Left renal pelvis (tissue), 4 donors: ENCODE results near the gene BAX. TPM values are rescaled to one million over a fixed set of nuclear protein-coding genes. Genes with fewer than 3 reads are reported as not detected.
"Not testable (repeated sequence)": the region's sequence is repeated elsewhere in the genome, so short reads cannot be mapped to it uniquely, and the experiment has no call there.

Experiments
- DNase-seq, 4 donors: peaks; one replicate each; pipeline ENCODE4 v3.0.0-alpha.2; 2013; ENCODE audit warnings: low read depth in 4 of 4, low spot score in 3 of 4
- polyA plus RNA-seq, 4 donors: library from polyadenylated mRNA; unstranded; fragments of 120-200 nt; gene quantifications; one replicate each; pipeline ENCODE4 v1.2.1, GENCODE V29; 2013; ENCODE audit not compliant: insufficient read length in 4 of 4

BAX gene
- 10 to 100 TPM; 49.6 to 83.8 (median 71.4) TPM for polyA plus RNA-seq

DNA sequence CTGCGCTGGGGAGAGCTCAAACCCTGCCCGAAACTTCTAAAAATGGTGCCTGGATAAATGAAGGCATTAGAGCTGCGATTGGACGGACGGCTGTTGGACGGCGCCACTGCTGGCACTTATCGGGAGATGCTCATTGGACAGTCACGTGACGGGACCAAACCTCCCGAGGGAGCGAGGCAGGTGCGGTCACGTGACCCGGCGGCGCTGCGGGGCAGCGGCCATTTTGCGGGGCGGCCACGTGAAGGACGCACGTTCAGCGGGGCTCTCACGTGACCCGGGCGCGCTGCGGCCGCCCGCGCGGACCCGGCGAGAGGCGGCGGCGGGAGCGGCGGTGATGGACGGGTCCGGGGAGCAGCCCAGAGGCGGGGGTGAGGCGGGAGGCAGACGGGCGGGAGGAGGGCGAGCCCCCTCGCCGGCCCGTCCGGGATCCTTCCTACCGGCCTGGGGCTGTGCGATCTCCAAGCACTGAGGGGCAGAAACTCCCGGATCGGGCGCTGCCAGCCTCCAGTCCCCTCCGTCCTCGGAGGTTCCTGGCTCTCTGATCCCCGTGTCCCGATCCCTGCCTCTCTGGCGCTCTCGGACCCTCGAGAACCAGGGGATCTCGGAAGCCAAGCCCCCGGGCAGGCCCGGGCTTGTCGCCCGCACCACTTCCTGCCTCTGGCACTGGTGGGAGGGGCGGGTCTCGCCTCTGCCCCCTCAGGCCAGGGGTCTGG, at the start of gene BAX:
BAX (plus strand) TSS at position 281 of the 713 bp plus-strand sequence; CDS start at position 335, 54 bp downstream.
- peak; percentile 84 to 90 (median 85) for DNase-seq

DNA sequence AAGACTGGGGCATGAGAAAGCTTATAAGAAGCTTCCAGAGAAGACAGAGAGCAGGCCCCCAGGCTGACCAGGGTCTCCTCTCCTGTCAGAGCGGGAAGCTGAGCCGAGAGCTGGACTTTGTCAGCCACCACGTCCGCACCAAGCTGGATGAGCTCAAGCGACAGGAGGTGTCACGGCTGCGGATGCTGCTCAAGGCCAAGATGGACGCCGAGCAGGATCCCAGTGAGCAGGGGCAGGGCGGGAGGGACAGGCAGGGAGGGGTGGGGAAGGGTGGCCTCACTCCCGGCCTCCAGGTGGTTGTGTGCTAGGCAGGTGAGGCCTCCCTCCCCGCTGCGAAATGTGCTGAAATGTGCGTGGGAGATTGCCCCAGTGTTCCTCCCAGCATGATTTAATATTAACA, 49.0 kb upstream of the BAX start:
- DNase-seq, result no peak

DNA sequence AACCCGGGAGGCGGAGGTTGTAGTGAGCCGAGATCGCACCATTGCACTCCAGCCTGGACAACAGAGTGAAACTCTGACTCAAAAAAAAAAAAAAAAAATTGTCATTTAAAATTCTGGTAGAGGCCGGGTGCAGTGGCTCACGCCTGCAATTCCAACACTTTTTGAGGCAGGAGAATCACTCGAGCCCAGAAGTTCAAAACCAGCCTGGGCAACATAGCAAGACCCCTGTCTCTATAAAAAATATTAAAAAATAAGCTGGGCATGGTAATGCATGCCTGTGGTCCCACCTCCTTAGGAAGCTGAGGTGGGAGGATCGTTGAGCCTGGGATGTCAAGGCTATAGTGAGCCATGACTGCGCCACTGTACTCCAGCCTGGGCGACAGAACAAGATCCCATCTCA, 48.4 kb upstream of the BAX start:
- DNase-seq, result no peak

DNA sequence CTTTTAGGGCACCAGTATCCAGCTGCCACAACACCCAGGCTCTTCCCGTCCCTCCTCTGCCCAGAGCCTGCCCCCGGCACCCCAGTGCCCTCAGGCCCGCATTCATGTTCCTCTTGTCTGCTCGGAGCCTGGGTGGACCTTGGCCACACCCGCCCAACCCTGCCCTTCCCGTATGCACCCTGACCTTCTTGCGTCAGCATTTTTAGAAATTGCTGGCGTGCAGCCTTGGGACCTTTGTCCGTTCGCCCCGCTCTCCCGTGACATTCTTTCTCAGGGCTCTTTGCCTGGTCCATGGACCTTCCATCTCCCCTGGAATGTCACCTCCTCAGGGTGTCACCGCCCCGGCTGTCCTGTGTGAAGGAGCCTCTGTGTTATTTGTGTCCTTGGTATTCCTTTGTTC, 47.0 kb upstream of the BAX start:
- DNase-seq, result no peak

DNA sequence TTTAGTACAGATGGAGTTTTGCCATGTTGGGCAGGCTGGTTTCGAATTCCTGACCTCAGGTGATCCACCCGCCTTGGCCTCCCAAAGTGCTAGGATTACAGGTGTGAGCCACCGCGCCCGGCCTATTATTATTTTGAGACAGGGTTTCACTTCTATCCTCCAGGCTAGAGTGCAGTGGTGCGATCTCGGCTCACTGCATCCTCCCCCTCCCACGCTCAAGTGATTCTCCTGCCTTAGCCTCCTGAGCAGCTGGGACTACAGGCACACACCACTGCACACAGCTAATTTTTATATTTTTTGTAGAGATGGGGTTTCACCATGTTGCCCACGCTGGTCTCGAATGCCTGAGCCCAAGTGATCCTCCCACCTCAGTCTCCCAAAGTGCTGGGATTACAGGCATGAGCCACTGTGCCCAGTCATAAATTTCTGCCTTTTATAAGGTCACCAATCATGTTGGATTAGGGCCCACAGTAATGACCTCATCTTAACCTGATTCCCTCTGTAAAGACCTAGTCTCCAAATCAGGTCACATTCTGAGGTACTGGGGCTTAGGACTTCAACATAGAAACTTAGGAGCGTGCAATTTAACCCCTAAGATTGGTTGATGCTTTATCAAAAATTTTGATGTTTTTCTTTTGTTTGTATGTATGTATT, 45.1 kb upstream of the BAX start:
- not testable (repeated sequence) for DNase-seq

DNA sequence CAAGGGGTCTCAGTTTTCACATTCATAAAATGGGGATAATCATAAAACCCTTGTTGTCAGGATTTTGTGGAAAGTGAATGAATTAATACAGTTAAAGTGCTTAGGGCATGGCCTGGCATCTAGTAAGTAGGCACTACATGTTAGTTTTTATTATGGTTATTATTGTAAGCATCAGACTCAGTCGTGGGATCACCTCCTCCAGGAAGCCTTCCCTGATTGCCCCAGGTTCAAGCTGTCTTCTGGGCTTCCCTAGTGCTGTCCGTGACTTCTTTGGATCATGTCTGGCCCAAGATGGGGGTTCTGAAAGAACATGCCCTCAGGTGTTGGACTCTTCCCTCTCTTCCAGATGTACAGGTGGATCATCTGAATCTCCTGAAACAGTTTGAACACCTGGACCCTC, 43.9 kb upstream of the BAX start:
- no peak for DNase-seq

DNA sequence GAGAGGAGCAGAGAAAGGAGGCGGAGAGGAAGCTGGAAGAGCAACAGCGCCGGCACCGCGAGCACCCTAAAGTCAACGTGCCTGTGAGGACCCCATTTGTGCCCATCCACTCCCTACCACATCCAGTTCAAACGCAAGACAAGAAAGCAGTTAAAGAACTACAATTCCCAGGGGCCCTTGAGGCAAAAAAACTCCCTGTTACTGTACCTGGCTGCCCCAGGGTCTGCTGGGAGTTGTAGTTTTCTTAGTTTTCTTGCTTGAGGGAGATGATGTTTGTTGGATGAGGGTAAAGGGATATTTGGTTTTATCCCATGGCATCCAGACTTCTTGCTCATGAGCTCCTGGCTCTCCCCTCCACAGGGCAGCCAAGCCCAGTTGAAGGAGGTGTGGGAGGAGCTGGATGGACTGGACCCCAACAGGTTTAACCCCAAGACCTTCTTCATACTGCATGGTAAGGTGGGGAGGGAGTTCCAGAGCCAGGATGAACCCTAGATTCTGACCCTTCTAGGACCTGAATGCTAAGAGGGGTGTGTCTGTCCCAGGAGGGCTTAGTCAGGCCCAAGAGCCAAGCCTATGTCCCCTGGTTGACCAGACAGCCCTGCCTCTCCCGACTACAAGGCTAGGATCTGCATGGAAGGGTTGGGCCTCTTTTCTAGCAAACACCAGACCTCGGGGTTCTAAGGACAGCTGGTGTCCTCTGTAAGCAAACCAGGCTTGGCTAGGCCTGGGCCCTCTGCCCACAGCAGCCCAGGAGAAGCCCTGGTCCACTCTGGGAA, 41.4 kb upstream of the BAX start:
- no peak for DNase-seq

DNA sequence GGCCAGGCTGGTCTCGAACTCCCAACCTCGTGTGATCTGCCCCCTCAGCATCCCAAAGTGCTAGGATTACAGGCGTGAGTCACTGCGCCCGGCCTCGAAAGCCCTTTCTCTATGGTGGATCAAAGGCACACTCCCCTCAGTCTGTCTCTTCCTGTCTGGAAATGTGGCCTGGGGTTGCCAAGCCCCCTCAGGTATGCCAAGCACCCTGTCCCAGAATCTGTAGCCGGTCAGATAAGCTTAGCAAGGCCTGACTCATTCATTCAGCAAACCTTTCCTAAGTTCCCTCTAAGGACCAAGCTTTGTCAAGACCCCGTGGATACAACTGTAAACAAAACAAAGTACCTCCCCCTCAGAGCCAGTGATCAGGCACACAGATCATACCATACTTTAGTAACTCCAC, 40.5 kb upstream of the BAX start:
- no peak for DNase-seq

DNA sequence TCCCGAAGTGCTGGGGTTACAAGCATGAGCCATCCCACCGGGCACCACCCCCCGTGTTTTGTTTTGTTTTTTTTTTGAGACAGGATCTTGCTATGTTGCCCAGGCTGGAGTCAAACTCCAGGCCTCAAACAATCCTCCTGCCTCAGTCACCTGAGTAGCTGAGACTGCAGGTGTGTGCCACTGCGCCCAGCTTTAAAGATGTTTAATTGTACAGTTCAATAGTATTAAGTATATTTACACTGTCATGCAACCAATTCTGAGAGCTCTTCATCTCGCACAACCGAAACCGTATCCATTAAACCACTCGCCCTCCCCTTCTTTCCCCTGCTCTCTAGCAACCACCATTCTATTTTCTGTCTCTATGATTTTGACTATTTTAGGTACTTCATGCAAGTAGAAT, 38.9 kb upstream of the BAX start:
- no peak for DNase-seq

DNA sequence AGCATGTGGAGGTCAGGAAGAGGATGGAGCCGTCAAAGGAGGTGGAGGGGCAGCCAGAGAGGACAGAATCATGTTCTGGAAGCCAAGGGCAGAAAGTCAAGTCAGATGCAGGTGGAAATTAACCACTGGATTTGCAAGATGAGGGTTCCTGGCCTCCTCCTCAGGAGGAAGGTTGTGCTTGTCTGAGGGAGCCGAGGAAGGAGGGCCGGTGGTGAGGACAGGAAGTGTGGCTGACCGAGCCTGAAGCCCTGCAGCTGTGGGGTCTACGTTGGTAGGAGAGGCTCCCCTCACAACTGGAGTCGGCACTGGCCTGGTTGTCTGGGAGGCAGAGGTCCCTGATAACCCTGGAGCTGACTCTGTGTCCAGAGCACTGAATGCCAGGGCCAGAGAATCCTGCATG, 36.6 kb upstream of the BAX start:
- no peak for DNase-seq

DNA sequence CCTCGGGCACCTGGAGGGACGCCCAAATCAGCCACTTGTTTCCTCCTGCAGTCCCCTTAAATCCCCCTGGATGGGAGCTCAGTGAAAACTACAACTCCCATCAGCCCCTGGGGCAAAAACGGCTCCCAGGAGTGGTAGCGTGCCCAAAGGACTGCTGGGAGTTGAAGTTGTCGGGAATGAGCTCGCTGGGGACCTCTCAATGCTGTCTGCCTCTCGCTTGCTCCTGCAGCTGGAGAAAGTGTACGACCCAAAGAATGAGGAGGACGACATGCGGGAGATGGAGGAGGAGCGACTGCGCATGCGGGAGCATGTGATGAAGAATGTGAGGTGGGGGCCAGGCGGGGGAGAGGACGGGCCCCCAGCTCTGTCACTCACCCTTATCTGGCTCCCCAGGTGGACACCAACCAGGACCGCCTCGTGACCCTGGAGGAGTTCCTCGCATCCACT, 35.9 kb upstream of the BAX start:
- no peak for DNase-seq

DNA sequence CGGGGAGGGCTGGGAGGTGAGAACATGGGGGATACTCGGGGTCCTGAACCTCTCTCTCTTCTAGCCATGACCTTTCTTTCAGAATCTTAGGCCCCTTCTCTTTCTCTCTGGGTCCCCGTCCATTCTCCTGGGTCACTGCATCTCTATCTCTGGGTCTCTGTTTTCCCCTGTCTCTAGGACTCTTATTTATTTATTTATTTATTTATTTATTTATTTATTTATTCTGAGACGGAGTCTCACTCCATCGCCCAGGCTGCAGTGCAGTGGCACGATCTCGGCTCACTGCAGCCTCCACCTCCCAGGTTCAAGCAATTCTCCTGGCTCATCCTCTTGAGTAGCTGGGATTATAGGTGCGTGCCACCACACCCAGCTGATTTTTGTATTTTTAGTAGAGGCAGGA, 35.4 kb upstream of the BAX start:
- not testable (repeated sequence) for DNase-seq

DNA sequence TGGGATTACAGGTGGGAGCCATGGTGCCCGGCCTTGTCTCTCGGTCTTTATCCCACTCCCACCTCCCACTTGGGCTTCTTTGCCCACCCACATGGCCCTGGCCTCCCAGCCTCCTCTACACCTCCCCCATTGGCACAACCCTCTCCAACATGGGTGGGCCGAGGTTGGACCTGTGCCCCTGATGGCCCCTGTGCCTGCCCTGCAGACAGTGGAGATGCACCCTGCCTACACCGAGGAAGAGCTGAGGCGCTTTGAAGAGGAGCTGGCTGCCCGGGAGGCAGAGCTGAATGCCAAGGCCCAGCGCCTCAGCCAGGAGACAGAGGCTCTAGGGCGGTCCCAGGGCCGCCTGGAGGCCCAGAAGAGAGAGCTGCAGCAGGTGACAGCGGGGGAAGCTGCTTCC, 33.7 kb upstream of the BAX start:
- DNase-seq, result no peak

DNA sequence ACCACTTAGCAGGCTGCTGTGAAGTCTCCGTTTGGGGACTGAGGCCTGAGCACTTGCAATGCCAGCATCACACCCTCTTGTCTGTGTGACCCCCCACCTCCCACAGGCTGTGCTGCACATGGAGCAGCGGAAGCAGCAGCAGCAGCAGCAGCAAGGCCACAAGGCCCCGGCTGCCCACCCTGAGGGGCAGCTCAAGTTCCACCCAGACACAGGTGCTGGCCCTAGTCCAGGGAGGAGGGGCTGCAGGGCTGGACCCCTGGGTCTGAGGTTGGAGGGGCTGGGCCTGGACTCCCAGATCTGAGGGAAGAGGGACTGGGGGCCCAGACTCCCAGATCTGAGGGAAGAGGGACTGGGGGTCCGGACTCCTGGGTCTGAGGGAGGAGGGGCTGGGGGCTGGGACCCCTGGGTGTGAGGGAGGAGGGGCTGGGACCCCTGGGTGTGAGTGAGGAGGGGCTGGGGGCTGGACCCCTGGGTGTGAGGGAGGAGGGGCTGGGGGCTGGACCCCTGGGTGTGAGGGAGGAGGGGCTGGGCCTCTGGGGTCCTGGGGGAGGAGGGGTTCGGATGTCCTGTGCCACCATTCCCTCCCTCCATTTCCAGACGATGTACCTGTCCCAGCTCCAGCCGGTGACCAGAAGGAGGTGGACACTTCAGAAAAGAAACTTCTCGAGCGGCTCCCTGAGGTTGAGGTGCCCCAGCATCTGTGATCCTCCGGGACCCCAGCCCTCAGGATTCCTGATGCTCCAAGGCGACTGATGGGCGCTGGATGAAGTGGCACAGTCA, 32.8 kb upstream of the BAX start:
- no peak for DNase-seq

DNA sequence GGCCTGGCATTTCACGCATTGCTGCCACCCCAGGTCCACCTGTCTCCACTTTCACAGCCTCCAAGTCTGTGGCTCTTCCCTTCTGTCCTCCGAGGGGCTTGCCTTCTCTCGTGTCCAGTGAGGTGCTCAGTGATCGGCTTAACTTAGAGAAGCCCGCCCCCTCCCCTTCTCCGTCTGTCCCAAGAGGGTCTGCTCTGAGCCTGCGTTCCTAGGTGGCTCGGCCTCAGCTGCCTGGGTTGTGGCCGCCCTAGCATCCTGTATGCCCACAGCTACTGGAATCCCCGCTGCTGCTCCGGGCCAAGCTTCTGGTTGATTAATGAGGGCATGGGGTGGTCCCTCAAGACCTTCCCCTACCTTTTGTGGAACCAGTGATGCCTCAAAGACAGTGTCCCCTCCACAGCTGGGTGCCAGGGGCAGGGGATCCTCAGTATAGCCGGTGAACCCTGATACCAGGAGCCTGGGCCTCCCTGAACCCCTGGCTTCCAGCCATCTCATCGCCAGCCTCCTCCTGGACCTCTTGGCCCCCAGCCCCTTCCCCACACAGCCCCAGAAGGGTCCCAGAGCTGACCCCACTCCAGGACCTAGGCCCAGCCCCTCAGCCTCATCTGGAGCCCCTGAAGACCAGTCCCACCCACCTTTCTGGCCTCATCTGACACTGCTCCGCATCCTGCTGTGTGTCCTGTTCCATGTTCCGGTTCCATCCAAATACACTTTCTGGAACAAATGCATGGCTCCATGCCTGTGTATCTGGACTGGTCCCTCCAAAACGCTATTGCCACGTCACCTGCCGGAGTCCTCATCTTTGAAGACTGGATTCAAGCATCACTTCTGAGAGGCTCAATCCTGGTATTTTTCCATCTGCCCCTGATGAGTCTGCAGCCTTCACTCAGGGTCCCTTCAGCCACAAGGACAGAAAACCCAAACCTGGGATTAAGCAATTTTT, 31.9 kb upstream of the BAX start:
- no peak for DNase-seq

DNA sequence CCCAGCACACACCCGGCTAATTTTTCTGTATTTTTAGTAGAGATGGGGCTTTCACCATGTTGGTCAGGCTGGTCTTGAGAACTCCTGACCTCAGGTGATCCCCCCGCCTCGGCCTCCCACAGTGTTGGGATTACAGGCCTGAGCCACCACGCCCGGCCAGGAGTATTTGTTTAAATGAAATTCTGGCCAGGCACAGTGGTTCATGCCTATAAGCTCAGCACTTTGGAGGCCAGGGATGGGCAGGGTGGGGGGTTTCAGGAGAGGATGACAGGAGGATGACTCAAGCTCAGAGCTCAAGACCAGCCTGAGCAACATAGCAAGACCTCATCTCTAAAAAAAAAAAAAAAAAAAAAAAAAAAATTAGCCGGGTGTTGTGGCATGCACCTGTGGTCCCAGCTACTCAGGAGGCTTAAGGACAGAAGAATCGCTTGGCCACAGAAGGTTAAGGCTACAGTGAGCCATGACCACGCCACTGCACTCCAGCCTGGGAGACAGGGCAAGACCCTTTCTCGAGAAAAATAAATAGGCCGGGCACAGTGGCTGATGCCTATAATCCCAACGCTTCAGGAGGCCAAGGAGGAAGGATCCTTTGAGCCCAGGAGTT, 29.3 kb upstream of the BAX start:
- DNase-seq, result no peak

DNA sequence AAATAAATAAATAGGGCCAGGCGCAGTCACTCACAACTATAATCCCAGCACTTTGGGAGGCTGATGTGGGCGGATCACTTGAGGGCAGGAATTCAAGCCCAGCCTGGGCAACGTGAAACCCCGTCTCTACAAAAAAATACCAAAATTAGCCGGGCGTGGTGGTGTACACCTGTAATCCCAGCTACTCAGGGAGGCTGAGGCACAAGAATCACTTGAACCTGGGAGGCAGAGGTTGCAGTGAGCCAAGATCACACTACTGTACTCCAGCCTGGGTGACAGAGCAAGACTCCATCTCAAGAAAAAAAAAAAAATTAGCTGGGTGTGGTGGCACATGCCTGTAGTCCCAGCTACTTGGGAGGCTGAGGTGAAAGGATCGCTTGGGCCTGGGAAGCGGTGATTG, 28.8 kb upstream of the BAX start:
- not testable (repeated sequence) for DNase-seq

DNA sequence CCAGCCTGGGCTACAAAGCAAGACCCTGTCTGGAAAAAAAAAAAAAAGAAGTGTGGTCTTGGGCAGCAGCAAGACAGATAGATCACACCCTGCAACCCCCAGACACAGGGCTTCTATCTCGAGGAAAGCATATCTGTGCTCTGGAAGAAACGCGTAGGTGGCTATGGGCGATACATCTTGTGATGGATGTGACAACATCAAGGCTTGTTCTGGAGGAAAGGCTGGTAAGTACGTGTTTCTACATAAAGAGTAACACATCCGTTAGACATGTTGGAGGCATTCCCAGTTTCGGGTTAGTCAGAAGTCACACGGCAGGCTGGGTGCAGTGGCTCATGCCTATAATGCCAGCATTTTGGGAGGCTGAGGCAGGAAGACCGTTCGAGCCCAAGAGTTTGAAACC, 27.8 kb upstream of the BAX start:
- DNase-seq, result no peak

DNA sequence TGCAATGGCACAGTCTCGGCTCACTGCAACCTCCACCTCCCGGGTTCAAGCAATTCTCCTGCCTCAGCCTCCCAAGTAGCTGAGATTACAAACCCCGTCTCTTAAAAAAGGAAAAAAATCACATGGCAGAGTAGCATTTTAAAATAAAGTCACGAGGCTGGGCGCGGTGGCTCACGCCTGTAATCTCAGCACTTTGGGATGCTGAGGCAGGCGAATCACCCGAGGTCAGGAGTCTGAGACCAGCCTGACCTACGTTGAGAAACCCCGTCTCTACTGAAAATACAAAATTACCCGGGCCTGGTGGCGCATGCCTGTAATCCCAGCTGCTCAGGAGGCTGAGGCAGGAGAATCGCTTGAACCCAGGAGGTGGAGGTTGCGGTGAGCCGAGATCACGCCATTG, 27.0 kb upstream of the BAX start:
- DNase-seq, result not testable (repeated sequence)
